H1 (cell line): ENCODE measurements around the gene TAF1D. TPM values are rescaled to one million over a fixed set of nuclear protein-coding genes. Genes with fewer than 3 reads are reported as not detected.

Experiments
- CTCF ChIA-PET: fragments of 300-600 bp; sonication (Branson Sonifier 250); formaldehyde crosslinking; loops from one replicate; lab custom pipeline; 2021; ENCODE audit not compliant: partially characterized antibody; lab: Charles Lee
- POLR2A ChIA-PET: fragments of 300-600 bp; sonication (Branson Sonifier 250); formaldehyde crosslinking; loops from one replicate; lab custom pipeline; 2021; ENCODE audit warnings: inconsistent platforms; ENCODE audit not compliant: partially characterized antibody; lab: Charles Lee
- DNase-seq, 2 experiments: peaks; one replicate each; pipeline versions ENCODE4 v3.0.0 to v3.0.0-alpha.2; 2010 to 2022; ENCODE audit warnings: low spot score in 2 of 2, low read depth in 1 of 2, mixed read lengths in 1 of 2
- FAIRE-seq: peaks from 2 replicates; lab custom pipeline; 2011; peaks lifted over from hg19 to GRCh38; lab: Jason Lieb, UNC
- H2AFZ ChIP-seq: 2 replicates; pipeline ENCODE4 v1.8.1; 2012; ENCODE audit warnings: low read length, inconsistent platforms
- H2AK5ac ChIP-seq: 2 replicates; pipeline ENCODE4 v1.6.1; 2013; ENCODE audit warnings: low read depth, low read length
- H2BK120ac ChIP-seq: replicated peaks from 2 replicates; pipeline ENCODE3; 2013; ENCODE audit warnings: low read depth, low read length, inconsistent platforms
- H2BK12ac ChIP-seq: 2 replicates; pipeline ENCODE4 v1.6.1; 2013; ENCODE audit warnings: low read depth, low read length
- H2BK15ac ChIP-seq: 2 replicates; pipeline ENCODE4 v1.6.1; 2013; ENCODE audit warnings: low read length
- H2BK20ac ChIP-seq: 2 replicates; pipeline ENCODE4 v1.6.1; 2013; ENCODE audit warnings: low read length
- H2BK5ac ChIP-seq: 2 replicates; pipeline ENCODE4 v1.6.1; 2013; ENCODE audit warnings: low read depth, low read length
- H3K14ac ChIP-seq: 2 replicates; pipeline ENCODE4 v1.6.1; 2013; ENCODE audit warnings: inconsistent platforms; ENCODE audit not compliant: insufficient read length
- H3K18ac ChIP-seq: 2 replicates; pipeline ENCODE4 v1.6.1; 2013; ENCODE audit warnings: low read length; ENCODE audit errors: extremely low read depth
- H3K23ac ChIP-seq: 2 replicates; pipeline ENCODE4 v1.6.1; 2013; ENCODE audit warnings: inconsistent platforms; ENCODE audit not compliant: insufficient read length
- H3K23me2 ChIP-seq: 2 replicates; pipeline ENCODE4 v1.6.1; 2013; ENCODE audit warnings: low read depth, low read length
- H3K27ac ChIP-seq: 2 replicates; pipeline ENCODE4 v1.6.1; 2011; ENCODE audit warnings: low read depth, low read length, inconsistent platforms
- H3K27me3 ChIP-seq, 4 experiments: replicated peaks in 1 of 4; 1 replicate in 1 of 4; 2 replicates in 3 of 4; pipeline versions ENCODE4 v1.6.1 to v1.8.1; 2011 to 2013; ENCODE audit warnings: low read length in 3 of 4, mild to moderate bottlenecking in 3 of 4, inconsistent platforms in 2 of 4, mixed read lengths in 2 of 4, moderate library complexity in 1 of 4; ENCODE audit not compliant: control insufficient read depth in 3 of 4, insufficient read depth in 3 of 4; ENCODE audit errors: extremely low read depth in 1 of 4
- H3K36me3 ChIP-seq, 4 experiments: 2 replicates each; pipeline versions ENCODE4 v1.6.1 to v1.8.1; 2011 to 2013; ENCODE audit warnings: mild to moderate bottlenecking in 4 of 4, low read length in 3 of 4, moderate library complexity in 2 of 4, control low read depth in 1 of 4, inconsistent platforms in 1 of 4; ENCODE audit not compliant: insufficient read depth in 4 of 4, control insufficient read depth in 2 of 4
- H3K4ac ChIP-seq: replicated peaks from 2 replicates; pipeline ENCODE3; 2013; ENCODE audit warnings: low read length, low read depth, mixed read lengths, inconsistent platforms; ENCODE audit not compliant: insufficient read length
- H3K4me1 ChIP-seq, 4 experiments: replicated peaks in 1 of 4; 1 replicate in 1 of 4; 2 replicates in 3 of 4; pipeline versions ENCODE4 v1.6.1 to v1.8.1; 2011 to 2013; ENCODE audit warnings: low read length in 3 of 4, inconsistent platforms in 2 of 4, mixed read lengths in 1 of 4; ENCODE audit not compliant: insufficient read depth in 4 of 4, control insufficient read depth in 3 of 4
- H3K4me2 ChIP-seq, 2 experiments: 2 replicates each; pipeline versions ENCODE4 v1.6.1 to v1.8.1; 2011 to 2013; ENCODE audit warnings: low read depth in 2 of 2, low read length in 2 of 2, control low read depth in 1 of 2, inconsistent platforms in 1 of 2, mild to moderate bottlenecking in 1 of 2; ENCODE audit not compliant: insufficient read depth in 1 of 2
- H3K4me3 ChIP-seq, 4 experiments: fragments of 200-600, 300-600 bp in 1 of 4; sonication (generic), shearing (Covaris generic), sonication (Bioruptor Twin) in 1 of 4; 2 replicates each; pipeline versions ENCODE4 v1.5.1 to v1.8.1; 2011 to 2016; ENCODE audit warnings: low read length in 4 of 4, low read depth in 3 of 4, control low read depth in 2 of 4, inconsistent platforms in 2 of 4, mild to moderate bottlenecking in 2 of 4, mixed read lengths in 1 of 4, moderate library complexity in 1 of 4; ENCODE audit not compliant: insufficient read depth in 2 of 4; ENCODE audit errors: extremely low read depth in 1 of 4
- H3K56ac ChIP-seq: replicated peaks from 2 replicates; pipeline ENCODE3; 2013; ENCODE audit warnings: low read depth, mild to moderate bottlenecking, mixed read lengths, low read length, inconsistent platforms; ENCODE audit not compliant: insufficient read length
- H3K79me1 ChIP-seq: 2 replicates; pipeline ENCODE4 v1.6.1; 2013; ENCODE audit warnings: low read depth, low read length, control low read depth
- H3K79me2 ChIP-seq, 2 experiments: 2 replicates each; pipeline versions ENCODE4 v1.6.1 to v1.8.1; 2012 to 2013; ENCODE audit warnings: low read length in 2 of 2, mild to moderate bottlenecking in 2 of 2, inconsistent platforms in 1 of 2; ENCODE audit not compliant: insufficient read depth in 2 of 2, control insufficient read depth in 1 of 2
- H3K9ac ChIP-seq, 4 experiments: replicated peaks in 1 of 4; 1 replicate in 1 of 4; 2 replicates in 3 of 4; pipeline versions ENCODE4 v1.6.1 to v1.8.1; 2011 to 2013; ENCODE audit warnings: low read depth in 3 of 4, low read length in 3 of 4, control low read depth in 2 of 4, mild to moderate bottlenecking in 2 of 4, moderate library complexity in 2 of 4, inconsistent platforms in 1 of 4; ENCODE audit errors: extremely low read depth in 1 of 4
- H3K9me3 ChIP-seq, 2 experiments: 2 replicates each; pipeline versions ENCODE4 v1.6.1 to v1.8.1; 2012 to 2013; ENCODE audit warnings: mild to moderate bottlenecking in 2 of 2, moderate library complexity in 2 of 2, control low read depth in 1 of 2, inconsistent platforms in 1 of 2, low read depth in 1 of 2, low read length in 1 of 2, mixed read lengths in 1 of 2; ENCODE audit not compliant: insufficient read depth in 2 of 2
- H4K20me1 ChIP-seq, 2 experiments: replicated peaks in 1 of 2; 2 replicates each; pipeline versions ENCODE3 to v1.8.1; 2011 to 2013; ENCODE audit warnings: inconsistent platforms in 2 of 2, low read length in 2 of 2, mild to moderate bottlenecking in 1 of 2; ENCODE audit not compliant: insufficient read depth in 2 of 2, control insufficient read depth in 1 of 2
- H4K5ac ChIP-seq: 2 replicates; pipeline ENCODE4 v1.6.1; 2013; ENCODE audit warnings: low read length, low read depth, mixed read lengths, inconsistent platforms; ENCODE audit not compliant: insufficient read length
- H4K8ac ChIP-seq: 2 replicates; pipeline ENCODE4 v1.8.0; 2013; ENCODE audit warnings: mild to moderate bottlenecking, moderate library complexity, low read length, inconsistent platforms; ENCODE audit not compliant: insufficient read depth; ENCODE audit errors: extremely low read depth
- H4K91ac ChIP-seq: replicated peaks from 2 replicates; pipeline ENCODE3; 2013; ENCODE audit warnings: low read length, mixed read lengths, inconsistent platforms; ENCODE audit not compliant: insufficient read length
- ATF3 ChIP-seq: IDR thresholded peaks from 2 replicates; pipeline ENCODE4 v1.6.1; 2011; ENCODE audit warnings: low read depth, mild to moderate bottlenecking, low read length; ENCODE audit not compliant: insufficient read depth
- BCL11A ChIP-seq, 2 experiments: IDR thresholded peaks; one replicate each; pipeline ENCODE4 v1.6.1; 2011; ENCODE audit warnings: low read depth in 2 of 2, low read length in 2 of 2, mild to moderate bottlenecking in 2 of 2
- CHD2 ChIP-seq: IDR thresholded peaks from 2 replicates; pipeline ENCODE4 v1.6.1; 2012; ENCODE audit warnings: low read length, improper control_type of control experiment
- HDAC6 ChIP-seq: IDR thresholded peaks from one replicate; pipeline ENCODE4 v1.7.1; 2012; ENCODE audit warnings: low read depth, mild to moderate bottlenecking, inconsistent platforms, low read length, moderate library complexity
- POLR2A ChIP-seq, 2 experiments: IDR thresholded peaks; 1 replicate in 1 of 2; 2 replicates in 1 of 2; pipeline ENCODE4 v1.6.1; 2011; ENCODE audit warnings: low read depth in 2 of 2, low read length in 2 of 2, mild to moderate bottlenecking in 2 of 2; ENCODE audit errors: control extremely low read depth in 1 of 2
- POLR2AphosphoS5 ChIP-seq: IDR thresholded peaks from 2 replicates; pipeline ENCODE4 v1.6.1; 2011; ENCODE audit warnings: low read depth, low read length
- RFX5 ChIP-seq: IDR thresholded peaks from 2 replicates; pipeline ENCODE4 v1.6.1; 2011; ENCODE audit warnings: low read depth, low read length, improper control_type of control experiment, borderline replicate concordance
- SAP30 ChIP-seq: fragments of 300-600 bp; sonication (generic); IDR thresholded peaks from 2 replicates; pipeline ENCODE4 v1.7.1; 2012; ENCODE audit warnings: low read length, moderate library complexity, mild to moderate bottlenecking, inconsistent platforms; ENCODE audit not compliant: insufficient read depth, insufficient replicate concordance
- SIRT6 ChIP-seq: IDR thresholded peaks from one replicate; pipeline ENCODE4 v1.7.1; 2012; ENCODE audit warnings: low read length, inconsistent platforms
- SIX5 ChIP-seq: IDR thresholded peaks from 2 replicates; pipeline ENCODE4 v1.6.1; 2011; ENCODE audit warnings: mild to moderate bottlenecking, low read depth, low read length
- YY1 ChIP-seq: IDR thresholded peaks from 2 replicates; pipeline ENCODE4 v1.6.1; 2011; ENCODE audit warnings: low read depth, mild to moderate bottlenecking, low read length
- WGBS, 2 experiments: shearing (Covaris generic) in 1 of 2; methylation state at CpG; one replicate each; pipeline versions ENCODE4 v1.1.6 to v1.1.7; 2013 to 2015; ENCODE audit warnings: low lambda C conversion rate in 2 of 2, mixed read lengths in 2 of 2, inconsistent platforms in 1 of 2, low coverage in 1 of 2, missing lambda C conversion rate in 1 of 2; ENCODE audit not compliant: insufficient replicate concordance in 2 of 2, insufficient coverage in 1 of 2, insufficient read length in 1 of 2; ENCODE audit errors: extremely low coverage in 1 of 2, missing lambda C conversion rate in 1 of 2; 5-methylcytosine and 5-hydroxymethylcytosine counted together
- polyA plus RNA-seq, 7 experiments: library from polyadenylated mRNA; depleted of rRNA in 3 of 7; stranded (reverse) in 5 of 7; unstranded in 2 of 7; fragments of >200 nt in 5 of 7; fragments of 200-250 nt in 2 of 7; gene quantifications; 1 replicate in 5 of 7; 2 replicates in 1 of 7; 4 replicates in 1 of 7; pipeline versions ENCODE4 v1.2.1 to v1.2.3, GENCODE V29; 2011 to 2013; ENCODE audit warnings: missing spikeins in 2 of 7, mixed read lengths in 2 of 7
- total RNA-seq: library from RNA; stranded (reverse); fragmentation: NEBNext Ultra II Directional; extraction: Animal tissue kit (Norgen Biotek cat#: 25700); gene quantifications from 2 replicates; pipeline ENCODE4 v1.2.1, GENCODE V29; 2021

Gene TAF1D
- total and polyA plus RNA-seq, 2 of the 8 experiments (the other 6 are each of a cell fraction or from before 2014, with no cell fraction given), result 64.7 to 212 TPM

DNA sequence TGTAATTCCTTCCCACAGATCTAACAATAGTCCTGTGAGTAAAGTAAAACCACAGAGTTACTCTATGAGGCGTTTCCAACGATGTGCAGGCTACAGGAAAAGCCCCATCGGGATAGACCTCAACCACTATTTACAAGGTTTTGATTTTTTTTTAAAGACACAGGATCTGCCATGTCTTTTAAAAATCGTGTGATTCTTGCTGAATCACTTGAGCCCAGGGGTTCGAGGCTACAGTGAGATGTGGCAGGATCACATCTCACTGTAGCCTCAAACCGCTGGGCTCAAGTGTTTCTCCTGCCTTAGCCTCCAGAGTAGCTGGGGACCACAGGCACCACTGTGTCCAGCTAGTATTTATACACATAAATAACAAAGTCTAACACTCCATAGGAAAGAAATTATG is 7.8 kb downstream of the TAF1D start:
- no peak overlapping the region for H2BK20ac ChIP-seq
- peaks cover 15 to 17% of the 10 kb centered on the region in 2 experiments for H4K20me1 ChIP-seq
- no peaks in the 10 kb centered on the region for H3K9me3 ChIP-seq
- peaks cover 0 to 2% (median under 1%) of the 10 kb centered on the region in 4 experiments; a peak in 2 of 7 replicates for H3K4me1 ChIP-seq
- H2BK120ac ChIP-seq, result no peak overlapping the region
- H3K23me2 ChIP-seq, result no peaks in the 10 kb centered on the region
- H2AFZ ChIP-seq, result no peak overlapping the region
- WGBS, 2 experiments, result 89% methylated on average over 6 of the region's 6 CpGs; no CpG with 5 or more reads in 1 of the 2 experiments
- H3K18ac ChIP-seq, result no peak overlapping the region
- H3K27me3 ChIP-seq, result no peaks in the 10 kb centered on the region
- no peaks in the 10 kb centered on the region for H3K79me1 ChIP-seq
- no peak overlapping the region for H2AK5ac ChIP-seq
- no peak overlapping the region for H3K56ac ChIP-seq
- H3K14ac ChIP-seq, result no peak overlapping the region
- ChIA-PET POLR2A (interaction anchor here (1.6 to 21.2 kb wide), 3 partner anchors 3 to 12 kb away, joined by 4 to 495 read pairs (median 495); partner anchors contain the start of genes C11orf54 and TAF1D), CTCF (no interaction called here)
- FAIRE-seq (no peak), DNase-seq (no peak)
- H3K4me3 ChIP-seq, result no peak overlapping the region
- peaks cover under 1 to 39% of the 10 kb centered on the region in 2 experiments; a peak in 3 of 4 replicates for H3K79me2 ChIP-seq
- no peak overlapping the region for H4K91ac ChIP-seq
- no peak overlapping the region for H3K4me2 ChIP-seq
- no peak overlapping the region for H3K9ac ChIP-seq
- no peak overlapping the region for H2BK15ac ChIP-seq
- H3K36me3 ChIP-seq, result peaks cover 46 to 100% (median 89%) of the 10 kb centered on the region in 4 experiments
- no peak overlapping the region for H4K8ac ChIP-seq
- H2BK5ac ChIP-seq, result no peak overlapping the region
- 0 out of 3 replicates have a peak, but pooled peaks of 1 of the 2 experiments have one; percentile 30 for TF ChIP-seq POLR2A (IDR thresholded peaks at IDR 0.05; ENCODE audit: control extremely low read depth in 1 of 2, low read depth in 2 of 2, low read length in 2 of 2)
- TF ChIP-seq SIRT6, result no peak
- peak; percentile 67; the same call in 1 of the 2 replicates for TF ChIP-seq POLR2AphosphoS5
- no peak for TF ChIP-seq HDAC6
- no peak for TF ChIP-seq SAP30
- TF ChIP-seq BCL11A (IDR thresholded peaks at IDR 0.05; ENCODE audit: low read depth in 2 of 2, low read length in 2 of 2), result no peak
- no peak for TF ChIP-seq SIX5
- TF ChIP-seq YY1, result no peak
- TF ChIP-seq CHD2, result no peak
- no peak for TF ChIP-seq ATF3
- no peak for TF ChIP-seq RFX5
- no peak overlapping the region for H3K4ac ChIP-seq
- H3K23ac ChIP-seq, result no peak overlapping the region
- H4K5ac ChIP-seq, result no peak overlapping the region
- no peak overlapping the region for H2BK12ac ChIP-seq
- H3K27ac ChIP-seq, result no peak overlapping the region
